ENCODE results near the gene GPR78.

DNA sequence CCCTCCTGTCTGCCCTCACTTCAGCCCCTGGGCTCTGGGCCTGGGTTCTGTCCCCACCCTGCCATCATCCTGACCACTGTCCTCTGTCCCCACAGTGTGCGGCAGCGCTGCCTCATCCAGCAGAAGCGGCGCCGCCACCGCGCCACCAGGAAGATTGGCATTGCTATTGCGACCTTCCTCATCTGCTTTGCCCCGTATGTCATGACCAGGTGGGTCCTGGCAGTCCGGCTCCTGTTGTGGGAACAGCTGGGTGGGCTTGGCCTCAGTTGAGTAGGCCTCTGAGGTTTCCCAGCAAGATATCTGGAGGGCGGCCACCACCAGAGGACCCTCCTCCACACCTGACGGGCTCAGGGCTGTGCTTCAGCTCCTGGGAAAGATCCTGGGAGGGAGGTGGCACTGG, 2.2 kb downstream of the GPR78 start:
- no peak for TF ChIP-seq POLR2AphosphoS5 (IDR thresholded peaks at IDR 0.05)
- TF ChIP-seq, protein P1, sequence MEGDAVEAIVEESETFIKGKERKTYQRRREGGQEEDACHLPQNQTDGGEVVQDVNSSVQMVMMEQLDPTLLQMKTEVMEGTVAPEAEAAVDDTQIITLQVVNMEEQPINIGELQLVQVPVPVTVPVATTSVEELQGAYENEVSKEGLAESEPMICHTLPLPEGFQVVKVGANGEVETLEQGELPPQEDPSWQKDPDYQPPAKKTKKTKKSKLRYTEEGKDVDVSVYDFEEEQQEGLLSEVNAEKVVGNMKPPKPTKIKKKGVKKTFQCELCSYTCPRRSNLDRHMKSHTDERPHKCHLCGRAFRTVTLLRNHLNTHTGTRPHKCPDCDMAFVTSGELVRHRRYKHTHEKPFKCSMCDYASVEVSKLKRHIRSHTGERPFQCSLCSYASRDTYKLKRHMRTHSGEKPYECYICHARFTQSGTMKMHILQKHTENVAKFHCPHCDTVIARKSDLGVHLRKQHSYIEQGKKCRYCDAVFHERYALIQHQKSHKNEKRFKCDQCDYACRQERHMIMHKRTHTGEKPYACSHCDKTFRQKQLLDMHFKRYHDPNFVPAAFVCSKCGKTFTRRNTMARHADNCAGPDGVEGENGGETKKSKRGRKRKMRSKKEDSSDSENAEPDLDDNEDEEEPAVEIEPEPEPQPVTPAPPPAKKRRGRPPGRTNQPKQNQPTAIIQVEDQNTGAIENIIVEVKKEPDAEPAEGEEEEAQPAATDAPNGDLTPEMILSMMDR (IDR thresholded peaks at IDR 0.05): no peak
- TF ChIP-seq POLR2A (IDR thresholded peaks at IDR 0.05): no peak
- no peak for TF ChIP-seq EP300 (IDR thresholded peaks at IDR 0.05)
